ENCODE results near the gene PTGER1.

- TF ChIP-seq CTCF (IDR thresholded peaks at IDR 0.05; ENCODE audit: low read depth, low read length, poor library complexity, severe bottlenecking), result no peak
- no peak for TF ChIP-seq EZH2phosphoT487 (IDR thresholded peaks at IDR 0.05; ENCODE audit: borderline replicate concordance, low read length)
Measured at GRCh38 chr19:14467391-14467790, 7.8 kb downstream of the PTGER1 start.
